GM12878 (cell line): ENCODE data around the gene CRB1. TPM values are rescaled to one million over a fixed set of nuclear protein-coding genes. Genes with fewer than 3 reads are reported as not detected.

Experiments used
- ATAC-seq: fragments of 200-7000 bp; cut with Tn5 transposase; 3 replicates; pipeline ENCODE4 v1.9.1; 2020; ENCODE audit warnings: mild to moderate bottlenecking, moderate library complexity
- BruUV-seq: library from RNA; stranded (reverse); fragments of 400-500 nt; replicated peaks from 2 replicates; lab custom pipeline; 2021; lab: Mats Ljungman, UMichigan
- CTCF ChIA-PET: fragments of 300-600 bp; sonication (Branson Sonifier 250); formaldehyde crosslinking; extraction: SDS; loops from one replicate; lab custom pipeline; 2021; ENCODE audit warnings: inconsistent platforms; lab: Yijun Ruan, JAX
- POLR2A ChIA-PET: fragments of 350-600 bp; formaldehyde crosslinking; extraction: SDS; loops from one replicate; lab custom pipeline; 2021; ENCODE audit warnings: inconsistent platforms; lab: Charles Lee
- RAD21 ChIA-PET: fragments of 300-600 bp; sonication (Branson Sonifier 250); formaldehyde crosslinking; loops from one replicate; lab custom pipeline; 2023; ENCODE audit warnings: antibody characterized with exemption; ENCODE audit not compliant: unreplicated experiment; lab: Charles Lee
- SMC1A ChIA-PET: fragments of 300-600 bp; sonication (Branson Sonifier 250); formaldehyde crosslinking; loops from one replicate; lab custom pipeline; 2023; ENCODE audit not compliant: unreplicated experiment, uncharacterized antibody; lab: Charles Lee
- DNase-seq: peaks from one replicate; pipeline ENCODE4 v3.0.0-alpha.2; 2011; ENCODE audit warnings: low read depth, low spot score
- FAIRE-seq: peaks from 3 replicates; lab custom pipeline; 2011; peaks lifted over from hg19 to GRCh38; lab: Jason Lieb, UNC
- H2AFZ ChIP-seq: 2 replicates; pipeline ENCODE4 v1.6.0; 2011; ENCODE audit warnings: low read depth, low read length, control low read depth; ENCODE audit not compliant: control insufficient read depth
- H3K27ac ChIP-seq: 2 replicates; pipeline ENCODE4 v1.5.1; 2011; ENCODE audit warnings: control low read depth; ENCODE audit not compliant: control insufficient read depth, insufficient read depth
- H3K27me3 ChIP-seq, 2 experiments: replicated peaks in 1 of 2; 2 replicates each; pipeline versions ENCODE4 v1.6.0 to v1.6.1; 2011; ENCODE audit warnings: low read length in 1 of 2; ENCODE audit not compliant: control insufficient read depth in 2 of 2, insufficient read depth in 2 of 2
- H3K36me3 ChIP-seq, 2 experiments: 2 replicates each; pipeline ENCODE4 v1.5.1; 2011; ENCODE audit warnings: low read length in 1 of 2; ENCODE audit not compliant: control insufficient read depth in 2 of 2, insufficient read depth in 2 of 2
- H3K4me1 ChIP-seq: 2 replicates; pipeline ENCODE4 v1.6.1; 2011; ENCODE audit warnings: mild to moderate bottlenecking, low read length, moderate library complexity, mixed read lengths; ENCODE audit not compliant: control insufficient read depth, insufficient read depth
- H3K4me2 ChIP-seq: 2 replicates; pipeline ENCODE4 v1.6.0; 2011; ENCODE audit warnings: control low read depth; ENCODE audit not compliant: control insufficient read depth, insufficient read depth
- H3K4me3 ChIP-seq: fragments of 200-600 bp; sonication (generic); 2 replicates; pipeline ENCODE4 v1.5.1; 2016
- H3K79me2 ChIP-seq: 2 replicates; pipeline ENCODE4 v1.6.0; 2011; ENCODE audit warnings: low read length; ENCODE audit not compliant: control insufficient read depth, insufficient read depth
- H3K9ac ChIP-seq: 2 replicates; pipeline ENCODE4 v1.8.0; 2011; ENCODE audit warnings: low read length, control low read depth, mixed read lengths; ENCODE audit not compliant: control insufficient read depth, insufficient read depth
- H3K9me3 ChIP-seq: replicated peaks from 3 replicates; pipeline ENCODE4 v1.5.1; 2011; ENCODE audit warnings: mild to moderate bottlenecking, low read length; ENCODE audit not compliant: control insufficient read depth, insufficient read depth
- H4K20me1 ChIP-seq: 2 replicates; pipeline ENCODE4 v1.6.0; 2011; ENCODE audit not compliant: control insufficient read depth, insufficient read depth
- ASH2L ChIP-seq: fragments of 300-600, 200-600 bp; sonication (generic); IDR thresholded peaks from 2 replicates; pipeline ENCODE4 v1.6.1; 2017; ENCODE audit warnings: low read depth, mild to moderate bottlenecking, borderline replicate concordance
- EGR1 ChIP-seq, 2 experiments: IDR thresholded peaks; 1 replicate in 1 of 2; 2 replicates in 1 of 2; pipeline ENCODE4 v1.6.1; 2011 to 2012; ENCODE audit warnings: low read depth in 2 of 2, low read length in 2 of 2, borderline replicate concordance in 1 of 2, mild to moderate bottlenecking in 1 of 2, moderate library complexity in 1 of 2
- GATAD2B ChIP-seq: fragments of 450-650 bp; conservative IDR thresholded peaks from 2 replicates; pipeline ENCODE4 v1.6.1; 2017; ENCODE audit warnings: low read depth, mild to moderate bottlenecking, moderate library complexity
- KDM1A ChIP-seq: fragments of 200-600 bp; sonication (generic); IDR thresholded peaks from 2 replicates; pipeline ENCODE4 v1.6.1; 2016; ENCODE audit warnings: borderline replicate concordance
- MYC ChIP-seq: IDR thresholded peaks from 2 replicates; pipeline ENCODE4 v1.6.1; 2011; ENCODE audit warnings: mild to moderate bottlenecking, low read length, moderate library complexity, inconsistent platforms; ENCODE audit not compliant: insufficient read depth, insufficient replicate concordance, insufficient read length, severe bottlenecking
- POLR2AphosphoS2 ChIP-seq: IDR thresholded peaks from 2 replicates; pipeline ENCODE4 v1.6.1; 2011; ENCODE audit warnings: low read depth, mild to moderate bottlenecking, low read length, improper control_type of control experiment, moderate library complexity
- STAT3 ChIP-seq: IDR thresholded peaks from 2 replicates; pipeline ENCODE4 v1.6.1; 2011; ENCODE audit warnings: low read depth, low read length, improper control_type of control experiment
- WGBS: methylation state at CpG from one replicate; pipeline ENCODE4 v1.1.6; 2016; ENCODE audit warnings: low lambda C conversion rate; ENCODE audit not compliant: insufficient replicate concordance, insufficient coverage; ENCODE audit errors: missing lambda C conversion rate; 5-methylcytosine and 5-hydroxymethylcytosine counted together
- in situ Hi-C: fragments of 300-500 bp; cut with MboI; formaldehyde crosslinking; loops from 9 replicates; pipeline ENCODE4 v1.14.3; 2018; ENCODE audit warnings: mixed read lengths
- intact Hi-C: fragments of 100-400 bp; cut with micrococcal nuclease; formaldehyde crosslinking; loops from one replicate; pipeline ENCODE4 v1.14.2; 2022; ENCODE audit not compliant: unreplicated experiment
- polyA plus RNA-seq, 11 experiments: library from polyadenylated mRNA; depleted of rRNA in 4 of 11; unstranded in 6 of 11; stranded (reverse) in 5 of 11; fragments of >200 nt; fragmentation: Nextera tagmentation in 4 of 11; fragmentation: Illumina TruSeq in 1 of 11; extraction: Ambion mirVana in 4 of 11; extraction: Trizol in 1 of 11; gene quantifications; 1 replicate in 1 of 11; 2 replicates in 10 of 11; pipeline versions ENCODE4 v1.2.1 to v1.2.3, GENCODE V29; 2011 to 2016; ENCODE audit warnings: inconsistent platforms in 2 of 11, missing spikeins in 2 of 11, low read depth in 1 of 11
- total RNA-seq, 4 experiments: library from RNA; depleted of rRNA in 3 of 4; stranded (reverse); fragments of >200 nt in 3 of 4; fragmentation: Illumina TruSeq in 1 of 4; extraction: Trizol in 1 of 4; gene quantifications; 2 replicates each; pipeline versions ENCODE4 v1.2.1 to v1.2.3, GENCODE V29; 2013 to 2021
- TF ChIP-seq, protein P1 (sequence below): fragments of 150-350 bp; IDR thresholded peaks from 2 replicates; pipeline ENCODE4 v1.6.1; 2016; ENCODE audit warnings: low read depth, low read length
- TF ChIP-seq, protein P2 (sequence below): IDR thresholded peaks from 2 replicates; pipeline ENCODE4 v1.6.1; 2012; ENCODE audit warnings: mild to moderate bottlenecking, low read depth, low read length
- TF ChIP-seq, protein P3 (sequence below): IDR thresholded peaks from 2 replicates; pipeline ENCODE4 v1.6.1; 2011; ENCODE audit warnings: low read depth, low read length, improper control_type of control experiment, borderline replicate concordance
- TF ChIP-seq, protein P4 (sequence below): fragments of 450-650 bp; formaldehyde crosslinking; IDR thresholded peaks from 2 replicates; pipeline ENCODE4 v1.4.0; 2020; ENCODE audit warnings: mild to moderate bottlenecking, moderate library complexity

The CRB1 gene
- total and polyA plus RNA-seq, 10 of the 15 experiments (the other 5 are each of a cell fraction or from before 2014, with no cell fraction given): 0.06 to 0.10 (median 0.06) TPM; not detected in 7

DNA sequence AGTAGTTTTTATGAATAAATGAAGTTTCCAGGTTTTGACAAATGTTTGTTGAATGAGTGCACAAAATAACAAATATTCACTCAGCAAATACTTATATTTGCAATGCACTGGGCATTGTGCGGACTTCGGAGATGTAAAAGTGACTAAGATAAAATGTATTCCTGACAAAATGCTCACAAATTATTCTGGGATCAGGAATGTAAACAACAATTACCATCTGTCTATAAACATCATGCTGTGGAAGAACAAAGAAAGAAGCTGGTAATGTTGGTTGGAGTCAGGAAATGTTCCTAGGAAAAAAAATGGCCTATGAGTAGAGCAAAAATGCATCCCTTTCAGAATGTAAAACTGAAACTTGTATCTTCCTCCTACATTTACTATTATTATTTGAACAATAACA, 68.5 kb downstream of the CRB1 start:
- FAIRE-seq (no peak), DNase-seq (no peak), ATAC-seq (no peak)
- ChIA-PET POLR2A (no interaction called here), SMC1A (interaction anchor here (1.0 to 1.8 kb wide), 4 partner anchors 11 to 158 kb away, joined by 3 to 14 read pairs (median 4); no protein-coding TSS in a partner anchor), RAD21 (interaction anchor here (1.8 kb wide), 1 partner anchor 157 kb away, joined by 16 read pairs; no protein-coding TSS in a partner anchor), CTCF (interaction anchor here (1.0 to 1.9 kb wide), 5 partner anchors 9 to 242 kb away, joined by 3 to 19 read pairs (median 4); no protein-coding TSS in a partner anchor)
- no peak overlapping the region for H3K4me3 ChIP-seq
- BruUV-seq: no TSS peak
- no peaks in the 10 kb centered on the region; a peak in 1 of 4 replicates for H3K27me3 ChIP-seq
- no peak overlapping the region for H3K27ac ChIP-seq
- 96% methylated on average over 2 of the region's 2 CpGs for WGBS
- TF ChIP-seq, protein P1, sequence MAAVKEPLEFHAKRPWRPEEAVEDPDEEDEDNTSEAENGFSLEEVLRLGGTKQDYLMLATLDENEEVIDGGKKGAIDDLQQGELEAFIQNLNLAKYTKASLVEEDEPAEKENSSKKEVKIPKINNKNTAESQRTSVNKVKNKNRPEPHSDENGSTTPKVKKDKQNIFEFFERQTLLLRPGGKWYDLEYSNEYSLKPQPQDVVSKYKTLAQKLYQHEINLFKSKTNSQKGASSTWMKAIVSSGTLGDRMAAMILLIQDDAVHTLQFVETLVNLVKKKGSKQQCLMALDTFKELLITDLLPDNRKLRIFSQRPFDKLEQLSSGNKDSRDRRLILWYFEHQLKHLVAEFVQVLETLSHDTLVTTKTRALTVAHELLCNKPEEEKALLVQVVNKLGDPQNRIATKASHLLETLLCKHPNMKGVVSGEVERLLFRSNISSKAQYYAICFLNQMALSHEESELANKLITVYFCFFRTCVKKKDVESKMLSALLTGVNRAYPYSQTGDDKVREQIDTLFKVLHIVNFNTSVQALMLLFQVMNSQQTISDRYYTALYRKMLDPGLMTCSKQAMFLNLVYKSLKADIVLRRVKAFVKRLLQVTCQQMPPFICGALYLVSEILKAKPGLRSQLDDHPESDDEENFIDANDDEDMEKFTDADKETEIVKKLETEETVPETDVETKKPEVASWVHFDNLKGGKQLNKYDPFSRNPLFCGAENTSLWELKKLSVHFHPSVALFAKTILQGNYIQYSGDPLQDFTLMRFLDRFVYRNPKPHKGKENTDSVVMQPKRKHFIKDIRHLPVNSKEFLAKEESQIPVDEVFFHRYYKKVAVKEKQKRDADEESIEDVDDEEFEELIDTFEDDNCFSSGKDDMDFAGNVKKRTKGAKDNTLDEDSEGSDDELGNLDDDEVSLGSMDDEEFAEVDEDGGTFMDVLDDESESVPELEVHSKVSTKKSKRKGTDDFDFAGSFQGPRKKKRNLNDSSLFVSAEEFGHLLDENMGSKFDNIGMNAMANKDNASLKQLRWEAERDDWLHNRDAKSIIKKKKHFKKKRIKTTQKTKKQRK: no peak
- TF ChIP-seq GATAD2B: no peak
- no peak for TF ChIP-seq MYC
- TF ChIP-seq ASH2L: no peak
- TF ChIP-seq, protein P2, sequence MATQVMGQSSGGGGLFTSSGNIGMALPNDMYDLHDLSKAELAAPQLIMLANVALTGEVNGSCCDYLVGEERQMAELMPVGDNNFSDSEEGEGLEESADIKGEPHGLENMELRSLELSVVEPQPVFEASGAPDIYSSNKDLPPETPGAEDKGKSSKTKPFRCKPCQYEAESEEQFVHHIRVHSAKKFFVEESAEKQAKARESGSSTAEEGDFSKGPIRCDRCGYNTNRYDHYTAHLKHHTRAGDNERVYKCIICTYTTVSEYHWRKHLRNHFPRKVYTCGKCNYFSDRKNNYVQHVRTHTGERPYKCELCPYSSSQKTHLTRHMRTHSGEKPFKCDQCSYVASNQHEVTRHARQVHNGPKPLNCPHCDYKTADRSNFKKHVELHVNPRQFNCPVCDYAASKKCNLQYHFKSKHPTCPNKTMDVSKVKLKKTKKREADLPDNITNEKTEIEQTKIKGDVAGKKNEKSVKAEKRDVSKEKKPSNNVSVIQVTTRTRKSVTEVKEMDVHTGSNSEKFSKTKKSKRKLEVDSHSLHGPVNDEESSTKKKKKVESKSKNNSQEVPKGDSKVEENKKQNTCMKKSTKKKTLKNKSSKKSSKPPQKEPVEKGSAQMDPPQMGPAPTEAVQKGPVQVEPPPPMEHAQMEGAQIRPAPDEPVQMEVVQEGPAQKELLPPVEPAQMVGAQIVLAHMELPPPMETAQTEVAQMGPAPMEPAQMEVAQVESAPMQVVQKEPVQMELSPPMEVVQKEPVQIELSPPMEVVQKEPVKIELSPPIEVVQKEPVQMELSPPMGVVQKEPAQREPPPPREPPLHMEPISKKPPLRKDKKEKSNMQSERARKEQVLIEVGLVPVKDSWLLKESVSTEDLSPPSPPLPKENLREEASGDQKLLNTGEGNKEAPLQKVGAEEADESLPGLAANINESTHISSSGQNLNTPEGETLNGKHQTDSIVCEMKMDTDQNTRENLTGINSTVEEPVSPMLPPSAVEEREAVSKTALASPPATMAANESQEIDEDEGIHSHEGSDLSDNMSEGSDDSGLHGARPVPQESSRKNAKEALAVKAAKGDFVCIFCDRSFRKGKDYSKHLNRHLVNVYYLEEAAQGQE: no peak
- no peak for TF ChIP-seq KDM1A
- TF ChIP-seq STAT3: no peak
- TF ChIP-seq, protein P3, sequence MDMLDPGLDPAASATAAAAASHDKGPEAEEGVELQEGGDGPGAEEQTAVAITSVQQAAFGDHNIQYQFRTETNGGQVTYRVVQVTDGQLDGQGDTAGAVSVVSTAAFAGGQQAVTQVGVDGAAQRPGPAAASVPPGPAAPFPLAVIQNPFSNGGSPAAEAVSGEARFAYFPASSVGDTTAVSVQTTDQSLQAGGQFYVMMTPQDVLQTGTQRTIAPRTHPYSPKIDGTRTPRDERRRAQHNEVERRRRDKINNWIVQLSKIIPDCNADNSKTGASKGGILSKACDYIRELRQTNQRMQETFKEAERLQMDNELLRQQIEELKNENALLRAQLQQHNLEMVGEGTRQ: no peak
- TF ChIP-seq EGR1 (IDR thresholded peaks at IDR 0.05; ENCODE audit: borderline replicate concordance in 1 of 2, low read depth in 2 of 2, low read length in 2 of 2): no peak
- TF ChIP-seq, protein P4, sequence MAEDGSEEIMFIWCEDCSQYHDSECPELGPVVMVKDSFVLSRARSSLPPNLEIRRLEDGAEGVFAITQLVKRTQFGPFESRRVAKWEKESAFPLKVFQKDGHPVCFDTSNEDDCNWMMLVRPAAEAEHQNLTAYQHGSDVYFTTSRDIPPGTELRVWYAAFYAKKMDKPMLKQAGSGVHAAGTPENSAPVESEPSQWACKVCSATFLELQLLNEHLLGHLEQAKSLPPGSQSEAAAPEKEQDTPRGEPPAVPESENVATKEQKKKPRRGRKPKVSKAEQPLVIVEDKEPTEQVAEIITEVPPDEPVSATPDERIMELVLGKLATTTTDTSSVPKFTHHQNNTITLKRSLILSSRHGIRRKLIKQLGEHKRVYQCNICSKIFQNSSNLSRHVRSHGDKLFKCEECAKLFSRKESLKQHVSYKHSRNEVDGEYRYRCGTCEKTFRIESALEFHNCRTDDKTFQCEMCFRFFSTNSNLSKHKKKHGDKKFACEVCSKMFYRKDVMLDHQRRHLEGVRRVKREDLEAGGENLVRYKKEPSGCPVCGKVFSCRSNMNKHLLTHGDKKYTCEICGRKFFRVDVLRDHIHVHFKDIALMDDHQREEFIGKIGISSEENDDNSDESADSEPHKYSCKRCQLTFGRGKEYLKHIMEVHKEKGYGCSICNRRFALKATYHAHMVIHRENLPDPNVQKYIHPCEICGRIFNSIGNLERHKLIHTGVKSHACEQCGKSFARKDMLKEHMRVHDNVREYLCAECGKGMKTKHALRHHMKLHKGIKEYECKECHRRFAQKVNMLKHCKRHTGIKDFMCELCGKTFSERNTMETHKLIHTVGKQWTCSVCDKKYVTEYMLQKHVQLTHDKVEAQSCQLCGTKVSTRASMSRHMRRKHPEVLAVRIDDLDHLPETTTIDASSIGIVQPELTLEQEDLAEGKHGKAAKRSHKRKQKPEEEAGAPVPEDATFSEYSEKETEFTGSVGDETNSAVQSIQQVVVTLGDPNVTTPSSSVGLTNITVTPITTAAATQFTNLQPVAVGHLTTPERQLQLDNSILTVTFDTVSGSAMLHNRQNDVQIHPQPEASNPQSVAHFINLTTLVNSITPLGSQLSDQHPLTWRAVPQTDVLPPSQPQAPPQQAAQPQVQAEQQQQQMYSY (CRISPR knock-in tag): no peak
- no peak for TF ChIP-seq POLR2AphosphoS2
- no peak overlapping the region for H2AFZ ChIP-seq
- no peaks in the 10 kb centered on the region for H3K9me3 ChIP-seq
- no peaks in the 10 kb centered on the region for H4K20me1 ChIP-seq
- H3K79me2 ChIP-seq: no peaks in the 10 kb centered on the region
- H3K36me3 ChIP-seq: no peaks in the 10 kb centered on the region
- intact Hi-C loops (no loop called here), in situ Hi-C loops (no loop called here)
- H3K4me2 ChIP-seq: no peak overlapping the region
- H3K4me1 ChIP-seq: no peaks in the 10 kb centered on the region
- H3K9ac ChIP-seq: no peak overlapping the region
